GM18520 (cell line): ENCODE measurements around the gene UCP3.
"Not testable (repeated sequence)": the region's sequence is repeated elsewhere in the genome, so short reads cannot be mapped to it uniquely, and the experiment has no call there.

Experiments used
- ATAC-seq: cut with Tn5 transposase; IDR thresholded peaks from one replicate; pipeline ENCODE4 v1.9.1; 2021; ENCODE audit not compliant: unreplicated experiment

Gene UCP3

DNA sequence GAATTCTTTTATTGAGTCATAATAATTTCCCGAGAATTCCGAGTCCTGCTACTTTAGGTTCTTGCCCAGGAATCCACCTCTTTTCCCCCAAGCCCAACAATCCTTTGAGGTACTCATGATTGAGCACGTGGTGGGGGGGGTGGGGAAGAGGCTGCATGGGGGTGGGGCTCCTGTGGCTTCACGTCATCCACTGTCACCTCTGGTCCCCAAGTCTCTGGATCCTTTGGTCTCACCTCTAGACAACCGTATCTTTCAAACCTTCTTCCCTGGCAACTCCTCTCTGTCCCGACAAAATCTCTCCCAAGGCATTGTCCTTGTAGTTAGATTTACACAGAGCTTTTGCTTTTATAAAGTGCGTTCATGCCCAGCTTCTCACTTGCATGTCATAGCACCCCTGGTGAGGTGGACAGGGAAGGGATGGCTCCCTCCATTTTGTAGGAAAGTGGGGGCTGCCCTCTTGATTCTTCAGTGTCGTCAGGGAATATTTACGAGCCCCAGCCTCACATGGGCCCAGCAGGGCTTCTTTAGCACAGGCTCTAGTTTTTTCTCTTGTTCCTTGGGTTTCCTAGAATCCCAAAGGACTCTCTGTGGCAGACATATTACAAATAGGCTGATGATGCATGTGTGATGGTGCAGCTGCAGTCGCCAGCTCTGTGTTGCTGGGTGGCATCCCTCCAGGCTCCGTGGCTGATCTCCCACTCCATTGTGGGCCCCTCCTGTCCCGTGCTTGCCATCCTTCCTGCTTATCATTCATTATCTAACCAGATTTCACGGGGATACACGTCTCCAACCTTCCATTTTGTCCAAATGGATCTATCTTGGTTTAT is 8.4 kb downstream of the UCP3 start:
- no peak for ATAC-seq

GRCh38 chr11:73999581-74000306 is 9.1 kb downstream of the UCP3 start:
- no peak for ATAC-seq

DNA sequence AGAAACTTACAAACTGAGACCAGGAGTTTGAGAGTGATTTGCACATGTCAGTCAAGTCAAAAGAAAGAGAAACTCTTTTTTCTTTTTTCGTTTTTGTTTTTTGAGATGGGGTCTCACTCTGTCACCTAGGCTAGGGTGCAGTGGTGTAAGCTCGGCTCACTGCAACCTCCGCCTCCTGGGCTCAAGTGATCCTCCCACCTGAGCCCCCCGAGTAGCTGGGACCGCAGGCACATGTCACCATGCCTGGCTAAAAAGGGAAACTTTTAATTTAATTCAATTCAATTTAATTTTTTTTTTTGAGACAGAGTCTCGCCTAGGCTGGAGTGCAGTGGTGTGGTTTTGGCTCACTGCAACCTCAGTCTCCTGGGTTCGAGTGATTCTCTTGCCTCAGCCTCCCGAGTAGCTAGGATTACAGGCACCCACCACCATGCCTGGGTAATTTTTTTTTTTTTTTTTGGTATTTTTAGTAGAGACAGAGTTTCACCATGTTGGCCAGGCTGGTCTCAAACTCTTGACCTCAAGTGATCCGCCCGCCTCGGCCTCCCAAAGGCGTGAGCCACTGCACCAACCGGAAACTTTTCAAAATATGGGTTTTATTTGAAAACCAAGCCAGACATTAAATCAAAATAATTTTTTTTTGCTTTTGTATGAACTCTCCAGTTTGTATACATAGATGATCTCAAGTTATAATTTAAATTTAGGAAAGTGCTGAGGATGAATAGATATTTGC is 9.9 kb downstream of the UCP3 start:
- ATAC-seq = no peak

GRCh38 chr11:73997120-73997770 is 11.6 kb downstream of the UCP3 start:
- no peak for ATAC-seq

DNA sequence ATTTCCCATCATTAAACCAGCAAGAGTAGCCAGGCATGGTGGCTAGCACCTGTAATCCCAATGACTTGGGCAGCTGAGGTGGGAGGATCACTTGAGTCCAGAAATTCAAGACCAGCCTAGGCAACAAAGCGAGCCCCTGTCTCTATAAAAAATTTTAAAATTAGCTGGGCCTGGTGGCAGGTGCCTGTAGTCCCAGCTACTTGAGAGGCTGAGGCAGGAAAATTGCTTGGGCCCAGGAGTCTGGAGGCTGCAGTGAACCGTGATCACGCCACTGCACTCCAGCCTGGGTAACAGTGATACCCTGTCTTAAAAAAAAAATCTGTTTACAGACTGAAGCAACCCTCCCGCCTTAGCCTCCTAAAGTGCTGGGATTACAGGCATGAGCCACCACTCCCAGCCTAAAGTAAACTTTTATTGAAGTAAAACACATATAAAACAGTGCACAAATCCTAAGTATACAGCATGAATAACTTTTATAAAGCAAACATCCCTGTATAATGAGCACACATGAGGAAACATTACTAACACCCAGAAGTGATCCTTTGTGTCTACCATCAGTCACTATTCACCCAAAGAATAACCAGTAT is 12.6 kb downstream of the UCP3 start:
- ATAC-seq = no peak

- no peak for ATAC-seq
Observed at GRCh38 chr11:73995731-73996130, 13.2 kb downstream of the UCP3 start.

GRCh38 chr11:73995247-73995646 is 13.6 kb downstream of the UCP3 start:
- ATAC-seq = peak; percentile 32

DNA sequence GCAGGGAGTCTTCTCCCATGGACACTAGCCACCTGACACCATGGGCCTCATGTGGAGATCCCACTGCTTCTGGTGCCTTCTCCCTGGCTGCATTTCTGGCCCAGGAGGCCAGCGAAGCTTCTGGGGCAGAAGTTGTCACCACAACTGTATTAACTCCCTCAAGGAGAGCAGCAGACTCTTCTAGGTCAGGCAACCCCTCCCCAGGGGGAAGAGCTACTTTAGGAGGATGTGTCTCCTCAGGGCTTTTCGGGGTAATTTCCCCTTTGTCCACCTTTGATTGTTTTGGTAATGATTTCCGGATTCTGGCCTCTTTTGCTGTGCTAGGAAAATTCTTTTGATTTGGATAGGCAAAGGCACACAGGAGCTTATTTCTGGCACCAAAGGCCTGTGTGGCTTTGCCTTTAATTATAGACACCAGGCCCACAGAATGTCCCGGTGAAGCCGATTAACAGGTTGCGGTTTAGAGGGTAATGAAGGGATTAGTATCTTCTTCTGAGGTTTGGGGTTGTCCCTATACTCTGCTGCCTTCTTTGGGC is 17.3 kb downstream of the UCP3 start:
- no peak for ATAC-seq

- no peak for ATAC-seq
Observed at GRCh38 chr11:73990730-73991129, 18.2 kb downstream of the UCP3 start.

DNA sequence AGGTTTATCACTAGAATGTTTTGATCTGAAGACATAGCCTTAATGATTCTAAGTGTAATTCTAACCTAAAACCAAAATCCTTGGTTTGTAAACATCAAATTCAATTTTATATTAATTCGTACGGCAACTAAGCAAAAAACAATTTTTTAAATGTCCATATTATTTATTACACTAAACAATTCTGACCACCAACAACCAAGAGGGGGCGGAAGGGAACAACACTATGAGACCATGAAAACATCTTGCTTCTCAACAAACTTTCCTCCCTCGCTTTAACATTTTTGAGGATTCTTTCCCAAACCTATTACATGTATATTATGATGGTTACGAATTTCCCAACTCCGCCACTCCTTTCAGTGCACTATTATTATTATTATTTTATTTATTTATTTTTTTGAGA is 19.7 kb downstream of the UCP3 start:
- no peak for ATAC-seq

- ATAC-seq = no peak
Observed at GRCh38 chr11:73988227-73988626, 20.7 kb downstream of the UCP3 start.

GRCh38 chr11:73985661-73986060 is 23.2 kb downstream of the UCP3 start:
- not testable (repeated sequence) for ATAC-seq

DNA sequence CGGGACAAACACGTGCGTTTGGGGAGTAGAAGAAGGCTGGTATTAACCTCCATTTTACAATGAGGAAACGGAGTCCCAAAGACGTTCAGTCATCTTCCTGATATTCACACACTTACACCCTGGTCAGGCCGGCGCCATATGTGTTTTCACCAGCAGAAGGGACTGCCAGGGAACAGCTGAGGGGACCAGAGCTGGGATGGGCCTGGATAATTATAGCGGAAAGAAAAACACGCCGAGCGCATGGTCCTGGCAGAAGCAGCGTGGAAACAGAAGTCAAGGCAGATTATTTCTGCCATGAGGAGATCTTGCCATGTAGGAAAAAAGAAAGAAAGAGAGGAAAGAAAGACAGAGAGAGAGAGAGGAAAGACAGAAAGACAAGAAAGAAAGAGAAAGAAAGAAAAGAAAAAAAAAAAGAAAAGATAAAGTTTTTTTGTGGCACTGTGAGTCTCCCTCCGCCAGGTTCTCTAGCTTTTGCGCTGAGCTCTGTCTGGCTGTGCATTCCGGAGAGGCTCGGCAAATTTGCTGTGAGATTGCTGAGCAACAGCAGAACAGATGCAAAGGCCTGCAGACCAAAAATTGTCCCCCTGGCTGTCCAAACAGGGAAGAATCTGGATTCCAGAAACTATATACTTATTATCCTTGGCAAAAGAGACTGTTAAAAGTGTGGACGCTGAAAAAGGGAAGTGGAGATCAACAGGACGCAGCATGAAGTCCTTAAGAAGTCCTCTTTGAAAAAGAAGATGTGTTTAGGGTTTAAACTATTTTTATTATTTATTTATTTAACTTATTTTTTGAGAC is 24.9 kb downstream of the UCP3 start:
- ATAC-seq = no peak

DNA sequence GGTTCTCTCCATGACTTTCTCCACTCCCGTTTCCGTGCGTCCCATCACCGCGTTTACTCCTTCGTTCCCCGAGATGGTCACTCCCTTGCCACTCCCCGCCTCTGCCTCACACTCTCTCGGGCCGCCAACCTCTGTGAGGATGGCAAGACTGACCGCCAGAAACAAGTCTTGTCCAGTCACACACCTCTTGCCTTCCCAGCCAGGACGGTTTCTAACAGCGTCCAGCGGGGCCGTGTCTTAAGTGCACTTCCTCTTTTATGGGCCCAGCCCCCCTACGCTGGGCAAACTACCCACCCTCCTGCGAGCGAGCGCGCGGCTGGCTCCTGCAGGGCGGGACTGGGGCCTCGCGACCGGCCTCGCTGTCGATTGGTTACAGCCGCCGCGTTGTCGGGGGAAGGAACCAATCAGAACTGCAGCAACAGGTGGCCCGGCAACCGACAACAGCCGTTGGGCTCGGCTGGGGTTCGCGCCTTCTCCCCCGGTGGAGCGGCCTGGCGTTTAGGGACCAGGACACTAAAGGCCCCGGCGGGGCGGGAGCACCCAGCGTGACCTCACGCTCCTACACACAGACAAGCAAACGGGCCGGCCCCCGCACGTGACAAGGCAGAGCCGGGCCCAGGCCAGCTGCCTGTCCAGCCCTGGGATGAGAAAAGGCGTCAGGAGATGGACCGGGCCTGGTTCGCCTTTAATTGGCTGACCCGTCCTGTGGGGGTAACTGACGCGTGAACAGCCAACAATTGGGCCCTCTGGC is 25.7 kb downstream of the UCP3 start:
- ATAC-seq = peak; percentile 71

DNA sequence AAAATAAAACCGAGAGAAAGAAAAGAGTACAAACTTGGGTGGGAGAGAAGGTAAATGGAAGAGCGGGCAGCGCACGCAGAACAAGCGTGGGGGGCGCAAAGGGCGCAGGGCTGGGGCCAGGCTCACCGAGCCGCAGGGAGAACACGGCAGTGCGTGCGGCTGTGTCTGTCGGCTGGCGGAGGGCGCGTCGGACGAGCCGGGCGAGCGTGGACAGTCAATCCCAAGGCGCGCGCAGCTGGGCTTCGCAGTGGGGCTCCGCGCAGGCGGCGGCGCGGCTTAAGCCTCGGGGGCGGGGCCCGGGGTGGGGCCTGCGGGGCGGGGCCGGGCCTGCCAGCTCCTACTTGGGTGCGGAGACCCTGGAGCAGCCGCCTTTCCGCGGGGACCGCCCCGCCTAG is 26.3 kb downstream of the UCP3 start, which contains the start of gene UCP2:
UCP2 (minus strand) TSS at position 249 of the 395 bp plus-strand sequence. CDS start 4,465 bp downstream, outside the sequence.
- peak; percentile 24 for ATAC-seq

- ATAC-seq = no peak
Observed at GRCh38 chr11:73981051-73981805, 27.7 kb downstream of the UCP3 start.

- ATAC-seq = peak; percentile 28
Observed at GRCh38 chr11:73980001-73980961, 28.6 kb downstream of the UCP3 start.
